Liver (tissue), 9 donors: ENCODE data around the gene USP31. TPM values are rescaled to one million over a fixed set of nuclear protein-coding genes. Genes with fewer than 3 reads are reported as not detected.

ENCODE experiments used
- DNase-seq: peaks from one replicate; pipeline ENCODE4 v3.0.0-alpha.2; 2017; ENCODE audit warnings: low spot score
- H3K27ac ChIP-seq, 2 donors: one replicate each; pipeline ENCODE4 v1.7.0; 2013; ENCODE audit warnings: inconsistent platforms in 2 of 2, low read length in 2 of 2, control low read depth in 1 of 2, low read depth in 1 of 2, mild to moderate bottlenecking in 1 of 2
- H3K27me3 ChIP-seq, 4 donors: one replicate each; pipeline versions ENCODE4 v1.6.1 to v1.7.0; 2013; ENCODE audit warnings: low read length in 3 of 4, inconsistent platforms in 1 of 4, mild to moderate bottlenecking in 1 of 4, moderate library complexity in 1 of 4; ENCODE audit not compliant: control insufficient read depth in 4 of 4, insufficient read depth in 4 of 4
- H3K36me3 ChIP-seq, 4 donors: one replicate each; pipeline versions ENCODE4 v1.6.1 to v1.7.0; 2013; ENCODE audit warnings: low read length in 3 of 4, mild to moderate bottlenecking in 3 of 4, low read depth in 1 of 4, moderate library complexity in 1 of 4; ENCODE audit not compliant: control insufficient read depth in 4 of 4, insufficient read depth in 3 of 4
- H3K4me1 ChIP-seq, 4 donors: one replicate each; pipeline versions ENCODE4 v1.6.1 to v1.7.0; 2013; ENCODE audit warnings: low read length in 3 of 4, mild to moderate bottlenecking in 3 of 4, moderate library complexity in 1 of 4; ENCODE audit not compliant: control insufficient read depth in 4 of 4, insufficient read depth in 4 of 4
- H3K4me3 ChIP-seq, 3 donors: one replicate each; pipeline versions ENCODE4 v1.6.1 to v1.7.0; 2013; ENCODE audit warnings: low read length in 3 of 3, control low read depth in 1 of 3, low read depth in 1 of 3, mild to moderate bottlenecking in 1 of 3
- H3K9ac ChIP-seq, 2 donors: one replicate each; pipeline ENCODE4 v1.7.0; 2013; ENCODE audit warnings: low read length in 2 of 2, mild to moderate bottlenecking in 2 of 2, moderate library complexity in 2 of 2, control low read depth in 1 of 2, low read depth in 1 of 2
- H3K9me3 ChIP-seq, 4 donors: one replicate each; pipeline versions ENCODE4 v1.6.1 to v1.7.0; 2013; ENCODE audit warnings: low read length in 3 of 4; ENCODE audit not compliant: control insufficient read depth in 4 of 4
- EGR1 ChIP-seq, 2 donors: IDR thresholded peaks; 2 replicates each; pipeline ENCODE4 v1.6.1; 2016 to 2018; ENCODE audit warnings: antibody characterized with exemption in 2 of 2, low read depth in 2 of 2
- FOXA1 ChIP-seq: IDR thresholded peaks from 2 replicates; pipeline ENCODE4 v1.6.1; 2016; ENCODE audit warnings: antibody characterized with exemption
- FOXA2 ChIP-seq: IDR thresholded peaks from 2 replicates; pipeline ENCODE4 v1.6.1; 2016; ENCODE audit warnings: antibody characterized with exemption
- GABPA ChIP-seq, 2 donors: IDR thresholded peaks in 1 of 2; conservative IDR thresholded peaks in 1 of 2; 2 replicates each; pipeline ENCODE4 v1.6.1; 2016; ENCODE audit warnings: antibody characterized with exemption in 2 of 2, mild to moderate bottlenecking in 1 of 2, moderate library complexity in 1 of 2
- HNF4A ChIP-seq, 2 donors: conservative IDR thresholded peaks; 2 replicates each; pipeline ENCODE4 v1.6.1; 2016; ENCODE audit warnings: antibody characterized with exemption in 2 of 2, mild to moderate bottlenecking in 2 of 2
- HNF4G ChIP-seq: IDR thresholded peaks from 2 replicates; pipeline ENCODE4 v1.6.1; 2016; ENCODE audit warnings: antibody characterized with exemption
- JUND ChIP-seq, 2 donors: IDR thresholded peaks; 2 replicates each; pipeline ENCODE4 v1.6.1; 2016; ENCODE audit warnings: antibody characterized with exemption in 2 of 2
- NR2F2 ChIP-seq: IDR thresholded peaks from 2 replicates; pipeline ENCODE4 v1.6.1; 2016; ENCODE audit warnings: antibody characterized with exemption
- RAD21 ChIP-seq, 2 donors: IDR thresholded peaks; 2 replicates each; pipeline ENCODE4 v1.6.1; 2016; ENCODE audit warnings: antibody characterized with exemption in 2 of 2, mild to moderate bottlenecking in 2 of 2
- RXRA ChIP-seq, 2 donors: IDR thresholded peaks; 2 replicates each; pipeline ENCODE4 v1.6.1; 2017 to 2018; ENCODE audit warnings: antibody characterized with exemption in 2 of 2, mild to moderate bottlenecking in 1 of 2
- SP1 ChIP-seq: IDR thresholded peaks from 2 replicates; pipeline ENCODE4 v1.6.1; 2018; ENCODE audit warnings: antibody characterized with exemption, mild to moderate bottlenecking
- TAF1 ChIP-seq: conservative IDR thresholded peaks from 2 replicates; pipeline ENCODE4 v1.6.1; 2016; ENCODE audit warnings: antibody characterized with exemption, mild to moderate bottlenecking
- YY1 ChIP-seq: IDR thresholded peaks from 2 replicates; pipeline ENCODE4 v1.6.1; 2016; ENCODE audit warnings: antibody characterized with exemption, mild to moderate bottlenecking
- WGBS: extraction: QIAGEN DNeasy Blood & Tissue Kit; methylation state at CpG from one replicate; pipeline ENCODE4 v1.1.7; 2013; 5-methylcytosine and 5-hydroxymethylcytosine counted together
- polyA plus RNA-seq, 2 donors: library from polyadenylated mRNA; stranded (reverse) in 1 of 2; unstranded in 1 of 2; fragments of 200-250 nt in 1 of 2; fragments of >200 nt in 1 of 2; fragmentation: Nextera tagmentation in 1 of 2; extraction: Ambion mirVana in 1 of 2; gene quantifications; one replicate each; pipeline versions ENCODE4 v1.2.1 to v1.2.3, GENCODE V29; 2013 to 2015
- total RNA-seq, 2 donors: library from RNA; depleted of rRNA; stranded (reverse); fragments of >200 nt; gene quantifications; one replicate each; pipeline ENCODE4 v1.2.3, GENCODE V29; 2014
- TF ChIP-seq, protein P1 (sequence below): IDR thresholded peaks from 2 replicates; pipeline ENCODE4 v1.6.1; 2016; ENCODE audit warnings: antibody characterized with exemption
- TF ChIP-seq, protein P2 (sequence below): IDR thresholded peaks from 2 replicates; pipeline ENCODE4 v1.6.1; 2016; ENCODE audit warnings: antibody characterized with exemption
- TF ChIP-seq, protein P3 (sequence below): IDR thresholded peaks from 2 replicates; pipeline ENCODE4 v1.6.1; 2016; ENCODE audit warnings: antibody characterized with exemption
- TF ChIP-seq, protein P4 (sequence below): fragments of 150-350 bp; IDR thresholded peaks from 2 replicates; pipeline ENCODE4 v1.5.1; 2017; ENCODE audit warnings: improper control_type of control experiment, low read depth, low read length; ENCODE audit not compliant: missing input control
- TF ChIP-seq, protein P5 (sequence below): IDR thresholded peaks from 2 replicates; pipeline ENCODE4 v1.6.1; 2016; ENCODE audit warnings: antibody characterized with exemption, mild to moderate bottlenecking
- donor health status: healthy.
- donor health status: healthy.
- donor health status: healthy.
- donor health status: healthy.
- donor health status: healthy.

USP31 gene
- total and polyA plus RNA-seq, 4 donors = 2.4 to 16.4 (median 3.8) TPM

DNA sequence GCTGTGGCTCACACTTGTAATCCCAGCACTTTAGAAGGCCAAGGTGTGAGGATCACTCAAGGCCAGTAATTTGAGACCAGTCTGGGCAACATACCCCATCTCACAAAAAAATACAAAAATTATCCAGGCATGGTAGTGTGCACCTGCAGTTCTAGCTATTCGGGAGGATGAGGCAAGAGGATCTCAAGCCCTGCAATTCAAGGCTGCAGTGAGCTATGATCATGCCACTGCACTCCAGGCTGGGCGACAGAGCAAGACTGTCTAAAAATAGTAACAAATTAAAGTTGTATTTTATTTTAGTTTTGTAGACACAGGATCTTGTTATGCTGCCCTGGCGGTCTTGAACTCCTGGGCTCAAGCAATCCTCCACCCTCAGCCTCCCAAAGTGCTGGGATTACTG is 18.2 kb downstream of the USP31 start:
- TF ChIP-seq GABPA (IDR thresholded peaks at IDR 0.05 in 1 of 2, conservative IDR thresholded peaks at IDR 0.05 in 1 of 2) = no peak
- no peak for TF ChIP-seq YY1
- TF ChIP-seq, protein P1, sequence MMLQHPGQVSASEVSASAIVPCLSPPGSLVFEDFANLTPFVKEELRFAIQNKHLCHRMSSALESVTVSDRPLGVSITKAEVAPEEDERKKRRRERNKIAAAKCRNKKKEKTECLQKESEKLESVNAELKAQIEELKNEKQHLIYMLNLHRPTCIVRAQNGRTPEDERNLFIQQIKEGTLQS = no peak
- TF ChIP-seq JUND (IDR thresholded peaks at IDR 0.05) = no peak
- no peak for TF ChIP-seq HNF4G
- TF ChIP-seq TAF1 = no peak
- TF ChIP-seq FOXA1 = no peak
- TF ChIP-seq, protein P2, sequence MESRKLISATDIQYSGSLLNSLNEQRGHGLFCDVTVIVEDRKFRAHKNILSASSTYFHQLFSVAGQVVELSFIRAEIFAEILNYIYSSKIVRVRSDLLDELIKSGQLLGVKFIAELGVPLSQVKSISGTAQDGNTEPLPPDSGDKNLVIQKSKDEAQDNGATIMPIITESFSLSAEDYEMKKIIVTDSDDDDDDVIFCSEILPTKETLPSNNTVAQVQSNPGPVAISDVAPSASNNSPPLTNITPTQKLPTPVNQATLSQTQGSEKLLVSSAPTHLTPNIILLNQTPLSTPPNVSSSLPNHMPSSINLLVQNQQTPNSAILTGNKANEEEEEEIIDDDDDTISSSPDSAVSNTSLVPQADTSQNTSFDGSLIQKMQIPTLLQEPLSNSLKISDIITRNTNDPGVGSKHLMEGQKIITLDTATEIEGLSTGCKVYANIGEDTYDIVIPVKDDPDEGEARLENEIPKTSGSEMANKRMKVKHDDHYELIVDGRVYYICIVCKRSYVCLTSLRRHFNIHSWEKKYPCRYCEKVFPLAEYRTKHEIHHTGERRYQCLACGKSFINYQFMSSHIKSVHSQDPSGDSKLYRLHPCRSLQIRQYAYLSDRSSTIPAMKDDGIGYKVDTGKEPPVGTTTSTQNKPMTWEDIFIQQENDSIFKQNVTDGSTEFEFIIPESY = no peak
- no peak for TF ChIP-seq FOXA2
- TF ChIP-seq, protein P3, sequence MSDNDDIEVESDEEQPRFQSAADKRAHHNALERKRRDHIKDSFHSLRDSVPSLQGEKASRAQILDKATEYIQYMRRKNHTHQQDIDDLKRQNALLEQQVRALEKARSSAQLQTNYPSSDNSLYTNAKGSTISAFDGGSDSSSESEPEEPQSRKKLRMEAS = no peak
- TF ChIP-seq HNF4A (conservative IDR thresholded peaks at IDR 0.05) = no peak
- no peak for TF ChIP-seq NR2F2
- no peak for TF ChIP-seq RXRA (IDR thresholded peaks at IDR 0.05)
- TF ChIP-seq, protein P4, sequence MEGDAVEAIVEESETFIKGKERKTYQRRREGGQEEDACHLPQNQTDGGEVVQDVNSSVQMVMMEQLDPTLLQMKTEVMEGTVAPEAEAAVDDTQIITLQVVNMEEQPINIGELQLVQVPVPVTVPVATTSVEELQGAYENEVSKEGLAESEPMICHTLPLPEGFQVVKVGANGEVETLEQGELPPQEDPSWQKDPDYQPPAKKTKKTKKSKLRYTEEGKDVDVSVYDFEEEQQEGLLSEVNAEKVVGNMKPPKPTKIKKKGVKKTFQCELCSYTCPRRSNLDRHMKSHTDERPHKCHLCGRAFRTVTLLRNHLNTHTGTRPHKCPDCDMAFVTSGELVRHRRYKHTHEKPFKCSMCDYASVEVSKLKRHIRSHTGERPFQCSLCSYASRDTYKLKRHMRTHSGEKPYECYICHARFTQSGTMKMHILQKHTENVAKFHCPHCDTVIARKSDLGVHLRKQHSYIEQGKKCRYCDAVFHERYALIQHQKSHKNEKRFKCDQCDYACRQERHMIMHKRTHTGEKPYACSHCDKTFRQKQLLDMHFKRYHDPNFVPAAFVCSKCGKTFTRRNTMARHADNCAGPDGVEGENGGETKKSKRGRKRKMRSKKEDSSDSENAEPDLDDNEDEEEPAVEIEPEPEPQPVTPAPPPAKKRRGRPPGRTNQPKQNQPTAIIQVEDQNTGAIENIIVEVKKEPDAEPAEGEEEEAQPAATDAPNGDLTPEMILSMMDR = no peak
- TF ChIP-seq, protein P5, sequence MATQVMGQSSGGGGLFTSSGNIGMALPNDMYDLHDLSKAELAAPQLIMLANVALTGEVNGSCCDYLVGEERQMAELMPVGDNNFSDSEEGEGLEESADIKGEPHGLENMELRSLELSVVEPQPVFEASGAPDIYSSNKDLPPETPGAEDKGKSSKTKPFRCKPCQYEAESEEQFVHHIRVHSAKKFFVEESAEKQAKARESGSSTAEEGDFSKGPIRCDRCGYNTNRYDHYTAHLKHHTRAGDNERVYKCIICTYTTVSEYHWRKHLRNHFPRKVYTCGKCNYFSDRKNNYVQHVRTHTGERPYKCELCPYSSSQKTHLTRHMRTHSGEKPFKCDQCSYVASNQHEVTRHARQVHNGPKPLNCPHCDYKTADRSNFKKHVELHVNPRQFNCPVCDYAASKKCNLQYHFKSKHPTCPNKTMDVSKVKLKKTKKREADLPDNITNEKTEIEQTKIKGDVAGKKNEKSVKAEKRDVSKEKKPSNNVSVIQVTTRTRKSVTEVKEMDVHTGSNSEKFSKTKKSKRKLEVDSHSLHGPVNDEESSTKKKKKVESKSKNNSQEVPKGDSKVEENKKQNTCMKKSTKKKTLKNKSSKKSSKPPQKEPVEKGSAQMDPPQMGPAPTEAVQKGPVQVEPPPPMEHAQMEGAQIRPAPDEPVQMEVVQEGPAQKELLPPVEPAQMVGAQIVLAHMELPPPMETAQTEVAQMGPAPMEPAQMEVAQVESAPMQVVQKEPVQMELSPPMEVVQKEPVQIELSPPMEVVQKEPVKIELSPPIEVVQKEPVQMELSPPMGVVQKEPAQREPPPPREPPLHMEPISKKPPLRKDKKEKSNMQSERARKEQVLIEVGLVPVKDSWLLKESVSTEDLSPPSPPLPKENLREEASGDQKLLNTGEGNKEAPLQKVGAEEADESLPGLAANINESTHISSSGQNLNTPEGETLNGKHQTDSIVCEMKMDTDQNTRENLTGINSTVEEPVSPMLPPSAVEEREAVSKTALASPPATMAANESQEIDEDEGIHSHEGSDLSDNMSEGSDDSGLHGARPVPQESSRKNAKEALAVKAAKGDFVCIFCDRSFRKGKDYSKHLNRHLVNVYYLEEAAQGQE = no peak
- no peak for TF ChIP-seq EGR1 (IDR thresholded peaks at IDR 0.05; ENCODE audit: low read depth in 2 of 2)
- no peak for TF ChIP-seq SP1
- TF ChIP-seq RAD21 (IDR thresholded peaks at IDR 0.05) = no peak
- H3K9me3 ChIP-seq = peaks cover 0 to 4% (median 2%) of the 10 kb centered on the region in 4 donors
- DNase-seq = no peak
- 85% methylated on average over 3 of the region's 3 CpGs for WGBS
- H3K27ac ChIP-seq = no peak overlapping the region
- no peaks in the 10 kb centered on the region for H3K27me3 ChIP-seq
- peaks cover 0 to 10% (median 4%) of the 10 kb centered on the region in 4 donors for H3K4me1 ChIP-seq
- H3K4me3 ChIP-seq = no peak overlapping the region
- no peaks in the 10 kb centered on the region for H3K36me3 ChIP-seq
- no peak overlapping the region for H3K9ac ChIP-seq
